Neuron (in vitro differentiated cells): Measurements from ENCODE around the gene PTH1R.
"Not testable (repeated sequence)": the region's sequence is repeated elsewhere in the genome, so short reads cannot be mapped to it uniquely, and the experiment has no call there.

Source experiments
- H2AFZ ChIP-seq: one replicate; pipeline ENCODE4 v1.6.1; 2013; ENCODE audit warnings: low read depth, mild to moderate bottlenecking, inconsistent platforms, low read length, moderate library complexity
- H3K27me3 ChIP-seq: one replicate; pipeline ENCODE4 v1.6.1; 2013; ENCODE audit warnings: low read length; ENCODE audit not compliant: insufficient read depth
- H3K36me3 ChIP-seq: one replicate; pipeline ENCODE4 v1.6.1; 2013; ENCODE audit warnings: low read length; ENCODE audit not compliant: insufficient read depth
- H3K4me1 ChIP-seq: one replicate; pipeline ENCODE4 v1.6.1; 2013; ENCODE audit warnings: low read length; ENCODE audit not compliant: insufficient read depth
- H3K4me3 ChIP-seq: 2 replicates; pipeline ENCODE4 v1.5.1; 2013; ENCODE audit warnings: mild to moderate bottlenecking, low read length, moderate library complexity
- H3K9me3 ChIP-seq: one replicate; pipeline ENCODE4 v1.6.1; 2013; ENCODE audit warnings: low read length

The PTH1R gene

GRCh38 chr3:46905661-46906451 lies 28.3 kb downstream of the PTH1R start:
- no peaks in the 10 kb centered on the region for H3K9me3 ChIP-seq
- no peaks in the 10 kb centered on the region for H3K4me1 ChIP-seq
- no peaks in the 10 kb centered on the region for H3K36me3 ChIP-seq
- H3K27me3 ChIP-seq, result no peaks in the 10 kb centered on the region
- no peak overlapping the region for H3K4me3 ChIP-seq
- H2AFZ ChIP-seq, result no peak overlapping the region

- no peaks in the 10 kb centered on the region for H3K4me1 ChIP-seq
- H3K27me3 ChIP-seq, result no peaks in the 10 kb centered on the region
- no peaks in the 10 kb centered on the region for H3K36me3 ChIP-seq
- H3K4me3 ChIP-seq, result no peak overlapping the region
- H2AFZ ChIP-seq, result no peak overlapping the region
- H3K9me3 ChIP-seq, result no peaks in the 10 kb centered on the region
Observed at GRCh38 chr3:46906471-46907058, 29.0 kb downstream of the PTH1R start.

DNA sequence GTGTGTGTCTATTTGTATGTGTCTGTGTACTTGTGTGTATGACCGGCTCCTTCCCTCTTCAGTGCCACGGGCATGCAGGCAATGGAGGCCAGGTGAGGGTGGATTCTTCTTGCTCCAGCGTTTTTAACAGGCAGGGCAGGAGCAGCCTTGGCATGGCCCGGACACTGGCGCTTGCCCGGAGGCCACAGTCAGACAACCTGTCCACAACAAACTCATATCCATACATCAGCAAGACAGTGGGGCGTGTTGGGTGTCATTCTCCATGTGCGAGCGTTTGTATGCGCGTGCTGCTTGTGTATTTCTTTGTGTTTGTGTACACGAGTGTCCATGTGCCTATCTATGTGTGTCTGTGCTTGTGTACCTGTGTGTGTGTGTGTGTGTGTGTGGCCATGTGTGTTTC lies 29.8 kb downstream of the PTH1R start:
- Histone ChIP-seq H2AFZ (no peak overlapping the region), H3K4me3 (no peak overlapping the region), H3K27me3 (no peaks in the 10 kb centered on the region), H3K4me1 (no peaks in the 10 kb centered on the region), H3K36me3 (no peaks in the 10 kb centered on the region), H3K9me3 (no peaks in the 10 kb centered on the region)

GRCh38 chr3:46907960-46908293 lies 30.4 kb downstream of the PTH1R start:
- Histone ChIP-seq H3K9me3 (no peaks in the 10 kb centered on the region), H3K36me3 (no peaks in the 10 kb centered on the region), H3K4me3 (no peak overlapping the region), H3K4me1 (no peaks in the 10 kb centered on the region), H2AFZ (no peak overlapping the region), H3K27me3 (no peaks in the 10 kb centered on the region)

GRCh38 chr3:46908294-46908985 lies 30.9 kb downstream of the PTH1R start:
- no peaks in the 10 kb centered on the region for H3K4me1 ChIP-seq
- H3K36me3 ChIP-seq, result peaks cover 1% of the 10 kb centered on the region
- H3K9me3 ChIP-seq, result no peaks in the 10 kb centered on the region
- H2AFZ ChIP-seq, result no peak overlapping the region
- H3K4me3 ChIP-seq, result no peak overlapping the region
- H3K27me3 ChIP-seq, result no peaks in the 10 kb centered on the region

DNA sequence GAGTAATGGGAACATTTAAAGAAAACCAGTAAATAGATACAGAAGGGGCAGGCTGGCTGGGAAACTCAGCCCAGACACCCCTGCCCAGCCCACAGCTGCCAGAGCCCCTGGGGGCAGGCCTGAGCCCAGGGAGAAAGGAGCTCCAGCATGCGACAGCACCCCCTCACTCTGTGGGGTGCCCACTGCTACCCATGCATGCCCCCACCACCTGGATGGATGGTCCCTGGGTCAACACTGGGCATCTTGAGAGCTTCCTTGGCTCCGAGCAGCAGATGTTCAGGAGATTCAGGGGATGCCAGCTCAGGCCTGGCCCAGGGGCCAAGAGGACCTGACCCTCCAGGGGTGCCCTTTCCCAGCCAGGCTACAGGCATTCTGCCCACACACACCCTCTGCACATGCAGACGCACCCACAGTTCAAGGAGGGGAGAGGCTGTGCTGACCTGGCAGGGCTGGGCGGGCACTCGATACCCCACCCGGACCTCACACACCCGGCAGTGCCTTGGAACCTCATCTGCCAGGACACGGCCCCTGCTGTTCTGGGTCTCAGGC lies 31.5 kb downstream of the PTH1R start:
- no peaks in the 10 kb centered on the region for H3K9me3 ChIP-seq
- no peak overlapping the region for H3K4me3 ChIP-seq
- no peak overlapping the region for H2AFZ ChIP-seq
- no peaks in the 10 kb centered on the region for H3K4me1 ChIP-seq
- peaks cover 3% of the 10 kb centered on the region for H3K36me3 ChIP-seq
- H3K27me3 ChIP-seq, result no peaks in the 10 kb centered on the region

- no peaks in the 10 kb centered on the region for H3K9me3 ChIP-seq
- peaks cover 3% of the 10 kb centered on the region for H3K36me3 ChIP-seq
- H2AFZ ChIP-seq, result no peak overlapping the region
- no peak overlapping the region for H3K4me3 ChIP-seq
- H3K27me3 ChIP-seq, result no peaks in the 10 kb centered on the region
- no peaks in the 10 kb centered on the region for H3K4me1 ChIP-seq
Observed at GRCh38 chr3:46909535-46910161, 32.1 kb downstream of the PTH1R start.

DNA sequence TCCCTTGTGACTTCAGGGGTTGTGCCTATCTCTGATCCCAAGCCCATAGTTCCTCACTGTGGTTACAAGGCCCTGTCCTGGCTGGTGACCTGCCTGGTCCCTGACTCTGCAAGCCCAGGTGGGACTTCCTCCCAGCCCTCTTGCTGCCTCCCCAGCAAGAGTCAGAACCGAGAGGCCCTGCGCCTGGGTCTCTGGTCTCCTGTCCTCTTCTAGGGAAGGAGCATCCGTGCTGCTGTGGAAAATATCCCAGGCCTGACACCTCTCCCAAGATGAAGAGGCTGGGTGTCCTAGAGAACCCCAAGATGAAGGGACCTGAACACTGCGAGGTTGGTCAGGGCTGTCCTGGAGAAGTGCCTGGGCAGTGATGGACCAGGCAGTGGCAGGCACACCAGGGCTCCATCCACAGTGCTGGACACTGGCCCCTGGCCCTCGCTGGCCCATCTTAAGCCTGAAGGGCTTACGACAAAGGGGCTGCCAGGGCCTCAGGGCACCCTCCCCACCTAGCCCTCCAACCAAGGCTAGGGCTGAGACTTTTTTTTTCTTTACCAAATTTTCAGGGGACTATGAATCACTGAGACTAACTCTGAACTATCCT lies 32.7 kb downstream of the PTH1R start:
- Histone ChIP-seq H3K4me3 (no peak overlapping the region), H3K27me3 (no peaks in the 10 kb centered on the region), H3K4me1 (no peaks in the 10 kb centered on the region), H2AFZ (no peak overlapping the region), H3K9me3 (no peaks in the 10 kb centered on the region), H3K36me3 (peaks cover 3% of the 10 kb centered on the region)

- H3K4me3 ChIP-seq, H3K27me3 ChIP-seq: not testable (repeated sequence)
Observed at GRCh38 chr3:46910914-46911313, 33.4 kb downstream of the PTH1R start.

GRCh38 chr3:46912986-46913385 lies 35.5 kb downstream of the PTH1R start:
- Histone ChIP-seq H3K36me3 (peaks cover 17% of the 10 kb centered on the region), H3K27me3 (no peaks in the 10 kb centered on the region), H2AFZ (no peak overlapping the region), H3K4me1 (no peaks in the 10 kb centered on the region), H3K4me3 (no peak overlapping the region), H3K9me3 (peaks cover 3% of the 10 kb centered on the region)

More at GRCh38 chr3:46910914-46911313, 33.4 kb downstream of the PTH1R start:
- not testable (repeated sequence) for H3K9me3 ChIP-seq, H3K4me1 ChIP-seq, H2AFZ ChIP-seq, H3K36me3 ChIP-seq

GRCh38 chr3:46913644-46914043 lies 36.1 kb downstream of the PTH1R start:
- Histone ChIP-seq H3K9me3 (peaks cover 5% of the 10 kb centered on the region), H2AFZ (no peak overlapping the region), H3K36me3 (peaks cover 23% of the 10 kb centered on the region), H3K4me3 (no peak overlapping the region), H3K4me1 (no peaks in the 10 kb centered on the region), H3K27me3 (no peaks in the 10 kb centered on the region)

- H3K27me3 ChIP-seq, result no peaks in the 10 kb centered on the region
- H3K4me1 ChIP-seq, result no peaks in the 10 kb centered on the region
- no peak overlapping the region for H3K4me3 ChIP-seq
- H3K9me3 ChIP-seq, result peaks cover 10% of the 10 kb centered on the region
- H3K36me3 ChIP-seq, result peaks cover 34% of the 10 kb centered on the region
- H2AFZ ChIP-seq, result no peak overlapping the region
Observed at GRCh38 chr3:46914849-46915248, 37.3 kb downstream of the PTH1R start.
